ENCODE measurements around the gene STX5. TPM values are rescaled to one million over a fixed set of nuclear protein-coding genes. Genes with fewer than 3 reads are reported as not detected.

The STX5 gene
- total and polyA plus RNA-seq, 9 of the 15 experiments (the other 6 are each of a cell fraction or from before 2014, with no cell fraction given): 2.8 to 28.6 (median 23.7) TPM

GRCh38 chr11:62787005-62787759, 44.7 kb downstream of the STX5 start, which contains the start of gene TMEM179B (continued):
- TF ChIP-seq YY1 (IDR thresholded peaks at IDR 0.05; ENCODE audit: borderline replicate concordance in 1 of 3, control insufficient read depth in 1 of 3, extremely low read depth in 1 of 3, insufficient read depth in 3 of 3, insufficient read length in 1 of 3, insufficient replicate concordance in 2 of 3, low read depth in 1 of 3, low read length in 2 of 3) (peak; percentile 70 to 95 (median 91)), SUPT5H (IDR thresholded peaks at IDR 0.05) (peak; percentile 97), CEBPZ (IDR thresholded peaks at IDR 0.05; ENCODE audit: borderline replicate concordance, low read depth, low read length) (0 out of 2 replicates have a peak, but pooled peaks have one; percentile 9), MLX (CRISPR knock-in tag; conservative IDR thresholded peaks at IDR 0.05) (peak in 1 of 2 experiments; percentile 64; a peak in 1 of 4 replicates), RBM34 (IDR thresholded peaks at IDR 0.05; ENCODE audit: borderline replicate concordance, insufficient read depth, low read length) (0 out of 2 replicates have a peak, but pooled peaks have one; percentile 12), ETV5 (CRISPR knock-in tag; IDR thresholded peaks at IDR 0.05; ENCODE audit: low read depth) (peak; percentile 81), RCOR1 (IDR thresholded peaks at IDR 0.05; ENCODE audit: borderline replicate concordance in 1 of 2, low read depth in 2 of 2, low read length in 2 of 2) (no peak), ZNF507 (tag; conservative IDR thresholded peaks at IDR 0.05) (no peak), RBFOX2 (IDR thresholded peaks at IDR 0.05; ENCODE audit: low read depth, low read length) (peak; percentile 97), EGR1 (conservative IDR thresholded peaks at IDR 0.05) (peak; percentile 44; the same call in 1 of the 2 replicates), ZNF23 (CRISPR knock-in tag; IDR thresholded peaks at IDR 0.05) (no peak), ZNF253 (CRISPR knock-in tag; conservative IDR thresholded peaks at IDR 0.05) (no peak), NFE2L1 (tag; IDR thresholded peaks at IDR 0.05; ENCODE audit: borderline replicate concordance, low read depth) (no peak)
- TF ChIP-seq, protein P1, sequence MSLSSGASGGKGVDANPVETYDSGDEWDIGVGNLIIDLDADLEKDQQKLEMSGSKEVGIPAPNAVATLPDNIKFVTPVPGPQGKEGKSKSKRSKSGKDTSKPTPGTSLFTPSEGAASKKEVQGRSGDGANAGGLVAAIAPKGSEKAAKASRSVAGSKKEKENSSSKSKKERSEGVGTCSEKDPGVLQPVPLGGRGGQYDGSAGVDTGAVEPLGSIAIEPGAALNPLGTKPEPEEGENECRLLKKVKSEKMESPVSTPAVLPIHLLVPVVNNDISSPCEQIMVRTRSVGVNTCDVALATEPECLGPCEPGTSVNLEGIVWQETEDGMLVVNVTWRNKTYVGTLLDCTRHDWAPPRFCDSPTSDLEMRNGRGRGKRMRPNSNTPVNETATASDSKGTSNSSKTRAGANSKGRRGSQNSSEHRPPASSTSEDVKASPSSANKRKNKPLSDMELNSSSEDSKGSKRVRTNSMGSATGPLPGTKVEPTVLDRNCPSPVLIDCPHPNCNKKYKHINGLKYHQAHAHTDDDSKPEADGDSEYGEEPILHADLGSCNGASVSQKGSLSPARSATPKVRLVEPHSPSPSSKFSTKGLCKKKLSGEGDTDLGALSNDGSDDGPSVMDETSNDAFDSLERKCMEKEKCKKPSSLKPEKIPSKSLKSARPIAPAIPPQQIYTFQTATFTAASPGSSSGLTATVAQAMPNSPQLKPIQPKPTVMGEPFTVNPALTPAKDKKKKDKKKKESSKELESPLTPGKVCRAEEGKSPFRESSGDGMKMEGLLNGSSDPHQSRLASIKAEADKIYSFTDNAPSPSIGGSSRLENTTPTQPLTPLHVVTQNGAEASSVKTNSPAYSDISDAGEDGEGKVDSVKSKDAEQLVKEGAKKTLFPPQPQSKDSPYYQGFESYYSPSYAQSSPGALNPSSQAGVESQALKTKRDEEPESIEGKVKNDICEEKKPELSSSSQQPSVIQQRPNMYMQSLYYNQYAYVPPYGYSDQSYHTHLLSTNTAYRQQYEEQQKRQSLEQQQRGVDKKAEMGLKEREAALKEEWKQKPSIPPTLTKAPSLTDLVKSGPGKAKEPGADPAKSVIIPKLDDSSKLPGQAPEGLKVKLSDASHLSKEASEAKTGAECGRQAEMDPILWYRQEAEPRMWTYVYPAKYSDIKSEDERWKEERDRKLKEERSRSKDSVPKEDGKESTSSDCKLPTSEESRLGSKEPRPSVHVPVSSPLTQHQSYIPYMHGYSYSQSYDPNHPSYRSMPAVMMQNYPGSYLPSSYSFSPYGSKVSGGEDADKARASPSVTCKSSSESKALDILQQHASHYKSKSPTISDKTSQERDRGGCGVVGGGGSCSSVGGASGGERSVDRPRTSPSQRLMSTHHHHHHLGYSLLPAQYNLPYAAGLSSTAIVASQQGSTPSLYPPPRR (CRISPR knock-in tag; IDR thresholded peaks at IDR 0.05; ENCODE audit: borderline replicate concordance): peak; percentile 95

All from K562 (cell line).